Duodenal mucosa (tissue), 2 donors: Measurements from ENCODE around the gene ITSN2.

Source experiments
- H3K27ac ChIP-seq: one replicate; pipeline ENCODE4 v1.7.0; 2013; ENCODE audit warnings: low read depth, low read length
- H3K27me3 ChIP-seq, 2 donors: one replicate each; pipeline ENCODE4 v1.7.0; 2013; ENCODE audit warnings: low read length in 2 of 2, control low read depth in 1 of 2; ENCODE audit not compliant: insufficient read depth in 2 of 2, control insufficient read depth in 1 of 2
- H3K36me3 ChIP-seq, 2 donors: one replicate each; pipeline ENCODE4 v1.7.0; 2013; ENCODE audit warnings: low read length in 2 of 2, control low read depth in 1 of 2; ENCODE audit not compliant: insufficient read depth in 2 of 2, control insufficient read depth in 1 of 2
- H3K4me1 ChIP-seq, 2 donors: one replicate each; pipeline ENCODE4 v1.7.0; 2013; ENCODE audit warnings: low read length in 2 of 2, control low read depth in 1 of 2; ENCODE audit not compliant: insufficient read depth in 2 of 2, control insufficient read depth in 1 of 2
- H3K4me3 ChIP-seq, 2 donors: one replicate each; pipeline ENCODE4 v1.7.0; 2013; ENCODE audit warnings: low read length in 2 of 2, low read depth in 1 of 2
- H3K9ac ChIP-seq, 2 donors: one replicate each; pipeline ENCODE4 v1.7.0; 2013; ENCODE audit warnings: low read length in 2 of 2, low read depth in 1 of 2
- H3K9me3 ChIP-seq, 2 donors: one replicate each; pipeline ENCODE4 v1.7.0; 2013; ENCODE audit warnings: low read length in 2 of 2, control low read depth in 1 of 2; ENCODE audit not compliant: control insufficient read depth in 1 of 2

Gene ITSN2

GRCh38 chr2:24253303-24253919 lies 106.9 kb downstream of the ITSN2 start:
- Histone ChIP-seq H3K9me3 (no peaks in the 10 kb centered on the region), H3K36me3 (peaks cover 22 to 41% of the 10 kb centered on the region in 2 donors), H3K27me3 (no peaks in the 10 kb centered on the region), H3K4me3 (no peak overlapping the region), H3K27ac (no peak overlapping the region), H3K9ac (no peak overlapping the region), H3K4me1 (no peaks in the 10 kb centered on the region)

GRCh38 chr2:24247592-24247991 lies 112.7 kb downstream of the ITSN2 start:
- peaks cover 31 to 43% of the 10 kb centered on the region in 2 donors for H3K36me3 ChIP-seq
- no peaks in the 10 kb centered on the region for H3K4me1 ChIP-seq
- H3K27me3 ChIP-seq: no peaks in the 10 kb centered on the region
- no peak overlapping the region for H3K4me3 ChIP-seq
- no peaks in the 10 kb centered on the region for H3K9me3 ChIP-seq
- no peak overlapping the region for H3K9ac ChIP-seq
- no peak overlapping the region for H3K27ac ChIP-seq

- H3K27me3 ChIP-seq: no peaks in the 10 kb centered on the region
- H3K4me3 ChIP-seq: no peak overlapping the region
- peaks cover 31 to 43% of the 10 kb centered on the region in 2 donors for H3K36me3 ChIP-seq
- H3K9me3 ChIP-seq: no peaks in the 10 kb centered on the region
- no peak overlapping the region for H3K27ac ChIP-seq
- H3K4me1 ChIP-seq: no peaks in the 10 kb centered on the region
- no peak overlapping the region for H3K9ac ChIP-seq
These were observed 113.2 kb downstream of the ITSN2 start for GRCh38 chr2:24247164-24247563.

GRCh38 chr2:24245986-24246776 lies 114.2 kb downstream of the ITSN2 start:
- no peaks in the 10 kb centered on the region for H3K9me3 ChIP-seq

GRCh38 chr2:24241528-24241927 lies 118.8 kb downstream of the ITSN2 start:
- Histone ChIP-seq H3K4me3 (no peak overlapping the region), H3K4me1 (no peaks in the 10 kb centered on the region), H3K9ac (no peak overlapping the region), H3K36me3 (peaks cover 13 to 29% of the 10 kb centered on the region in 2 donors), H3K27ac (no peak overlapping the region), H3K9me3 (no peaks in the 10 kb centered on the region), H3K27me3 (no peaks in the 10 kb centered on the region)

More at GRCh38 chr2:24245986-24246776, 114.2 kb downstream of the ITSN2 start:
- Histone ChIP-seq H3K9ac (no peak overlapping the region), H3K27me3 (no peaks in the 10 kb centered on the region), H3K36me3 (peaks cover 32 to 44% of the 10 kb centered on the region in 2 donors), H3K4me3 (no peak overlapping the region), H3K27ac (no peak overlapping the region), H3K4me1 (no peaks in the 10 kb centered on the region)

GRCh38 chr2:24239553-24239952 lies 120.8 kb downstream of the ITSN2 start:
- Histone ChIP-seq H3K27ac (no peak overlapping the region), H3K36me3 (peaks cover 4 to 15% of the 10 kb centered on the region in 2 donors), H3K27me3 (no peaks in the 10 kb centered on the region), H3K4me1 (no peaks in the 10 kb centered on the region), H3K9ac (no peak overlapping the region), H3K9me3 (no peaks in the 10 kb centered on the region), H3K4me3 (no peak overlapping the region)

GRCh38 chr2:24238158-24238557 lies 122.2 kb downstream of the ITSN2 start:
- Histone ChIP-seq H3K27me3 (no peaks in the 10 kb centered on the region), H3K27ac (no peak overlapping the region), H3K36me3 (peaks cover 4 to 12% of the 10 kb centered on the region in 2 donors), H3K4me3 (no peak overlapping the region), H3K9ac (no peak overlapping the region), H3K4me1 (no peaks in the 10 kb centered on the region), H3K9me3 (no peaks in the 10 kb centered on the region)

GRCh38 chr2:24237313-24237712 lies 123.0 kb downstream of the ITSN2 start:
- H3K9me3 ChIP-seq: no peaks in the 10 kb centered on the region
- no peak overlapping the region for H3K27ac ChIP-seq
- no peaks in the 10 kb centered on the region for H3K4me1 ChIP-seq
- no peak overlapping the region for H3K4me3 ChIP-seq
- no peaks in the 10 kb centered on the region for H3K27me3 ChIP-seq
- H3K36me3 ChIP-seq: peaks cover 4 to 12% of the 10 kb centered on the region in 2 donors
- H3K9ac ChIP-seq: no peak overlapping the region

GRCh38 chr2:24233321-24233720 lies 127.0 kb downstream of the ITSN2 start:
- Histone ChIP-seq H3K36me3 (peaks cover 0 to 12% of the 10 kb centered on the region in 2 donors), H3K9me3 (no peaks in the 10 kb centered on the region), H3K4me3 (no peak overlapping the region), H3K9ac (no peak overlapping the region), H3K27me3 (no peaks in the 10 kb centered on the region), H3K27ac (no peak overlapping the region), H3K4me1 (no peaks in the 10 kb centered on the region)

GRCh38 chr2:24231461-24231881 lies 128.9 kb downstream of the ITSN2 start:
- Histone ChIP-seq H3K36me3 (peaks cover 0 to 8% of the 10 kb centered on the region in 2 donors), H3K9ac (no peak overlapping the region), H3K27ac (no peak overlapping the region), H3K9me3 (no peaks in the 10 kb centered on the region), H3K4me3 (no peak overlapping the region), H3K4me1 (no peaks in the 10 kb centered on the region), H3K27me3 (no peaks in the 10 kb centered on the region)
